GM19025 (cell line): ENCODE measurements around the gene SERHL2.
"Not testable (repeated sequence)": the region's sequence is repeated elsewhere in the genome, so short reads cannot be mapped to it uniquely, and the experiment has no call there.

Experiments used
- ATAC-seq: cut with Tn5 transposase; IDR thresholded peaks from one replicate; pipeline ENCODE4 v1.9.1; 2021; ENCODE audit warnings: mild to moderate bottlenecking, low read depth, moderate library complexity; ENCODE audit not compliant: unreplicated experiment

SERHL2 gene

DNA sequence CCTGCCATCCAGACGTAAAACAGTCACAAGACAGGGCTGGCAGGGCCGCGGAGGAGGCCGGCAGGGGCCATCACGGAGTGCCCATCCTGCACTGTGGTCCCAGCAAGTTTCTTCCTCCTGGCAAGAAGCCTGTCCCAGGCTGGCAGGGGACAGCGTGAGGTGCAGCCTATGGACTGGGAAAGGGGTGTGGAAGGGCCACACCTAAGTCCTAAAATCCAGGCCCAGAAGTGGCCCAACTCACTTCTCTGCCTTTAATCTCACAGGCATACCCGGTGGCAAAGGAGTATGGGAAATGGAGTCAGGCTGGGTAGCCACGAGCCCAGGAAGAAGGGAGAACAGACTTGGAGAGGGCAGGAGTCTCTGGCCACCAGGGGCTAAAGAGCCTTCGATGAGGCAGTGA lies 16.8 kb downstream of the SERHL2 start:
- ATAC-seq = not testable (repeated sequence)

DNA sequence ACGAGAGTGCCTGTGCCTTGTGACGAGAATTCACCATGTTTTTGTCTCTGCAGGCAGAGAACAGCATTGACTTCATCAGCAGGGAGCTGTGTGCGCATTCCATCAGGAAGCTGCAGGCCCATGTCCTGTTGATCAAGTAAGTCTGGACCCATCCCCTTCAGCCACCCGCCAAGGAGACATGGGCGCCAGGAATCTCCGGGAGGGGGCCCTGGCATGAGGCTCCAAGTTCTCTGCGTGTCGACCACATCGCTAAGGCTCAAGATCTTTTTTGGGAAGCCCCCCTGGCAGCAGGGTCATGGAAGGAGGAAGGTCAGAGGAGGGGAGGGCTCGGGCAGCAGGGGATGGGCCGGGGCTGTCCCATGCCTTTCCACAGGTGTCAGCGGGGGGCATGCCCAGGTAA lies 17.3 kb downstream of the SERHL2 start:
- ATAC-seq = not testable (repeated sequence)

DNA sequence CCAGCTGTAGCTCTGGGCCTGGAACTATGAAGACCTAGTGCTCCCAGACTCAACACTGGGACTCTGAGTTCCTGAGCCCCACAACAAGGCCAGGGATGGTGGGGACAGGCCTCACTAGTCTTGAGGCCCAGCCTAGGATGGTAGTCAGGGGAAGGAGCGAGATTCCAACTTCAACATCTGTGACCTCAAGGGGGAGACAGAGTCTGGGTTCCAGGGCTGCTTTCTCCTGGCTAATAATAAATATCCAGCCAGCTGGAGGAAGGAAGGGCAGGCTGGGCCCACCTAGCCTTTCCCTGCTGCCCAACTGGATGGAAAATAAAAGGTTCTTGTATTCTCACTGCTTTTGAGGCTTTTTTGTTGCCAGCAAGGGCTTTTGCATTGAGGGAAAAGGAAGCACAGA lies 20.3 kb downstream of the SERHL2 start:
- ATAC-seq = not testable (repeated sequence)

- ATAC-seq = not testable (repeated sequence)
Measured at GRCh38 chr22:42574468-42574867, 20.7 kb downstream of the SERHL2 start.

- ATAC-seq = not testable (repeated sequence)
Measured at GRCh38 chr22:42575996-42576574, 22.3 kb downstream of the SERHL2 start.

DNA sequence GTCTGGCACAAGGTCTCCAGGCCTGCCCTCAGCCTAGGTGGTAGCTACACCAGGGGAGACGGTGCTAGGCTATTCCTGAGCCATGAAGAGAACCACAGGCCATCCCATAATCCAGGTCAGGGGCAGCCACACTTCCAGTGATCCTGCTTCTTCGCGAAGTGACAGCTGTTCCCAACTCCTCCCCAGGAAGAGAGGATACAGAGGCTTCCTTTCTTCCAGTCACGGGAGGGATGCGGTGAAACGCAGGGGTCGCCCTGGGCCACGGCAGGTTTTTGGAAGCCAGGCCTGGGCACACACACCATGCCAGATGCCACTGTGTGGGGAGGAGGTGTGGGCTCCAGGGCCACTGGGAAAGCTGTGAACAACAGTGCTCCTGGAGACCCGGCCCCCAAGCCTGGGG lies 23.4 kb downstream of the SERHL2 start:
- ATAC-seq = not testable (repeated sequence)

DNA sequence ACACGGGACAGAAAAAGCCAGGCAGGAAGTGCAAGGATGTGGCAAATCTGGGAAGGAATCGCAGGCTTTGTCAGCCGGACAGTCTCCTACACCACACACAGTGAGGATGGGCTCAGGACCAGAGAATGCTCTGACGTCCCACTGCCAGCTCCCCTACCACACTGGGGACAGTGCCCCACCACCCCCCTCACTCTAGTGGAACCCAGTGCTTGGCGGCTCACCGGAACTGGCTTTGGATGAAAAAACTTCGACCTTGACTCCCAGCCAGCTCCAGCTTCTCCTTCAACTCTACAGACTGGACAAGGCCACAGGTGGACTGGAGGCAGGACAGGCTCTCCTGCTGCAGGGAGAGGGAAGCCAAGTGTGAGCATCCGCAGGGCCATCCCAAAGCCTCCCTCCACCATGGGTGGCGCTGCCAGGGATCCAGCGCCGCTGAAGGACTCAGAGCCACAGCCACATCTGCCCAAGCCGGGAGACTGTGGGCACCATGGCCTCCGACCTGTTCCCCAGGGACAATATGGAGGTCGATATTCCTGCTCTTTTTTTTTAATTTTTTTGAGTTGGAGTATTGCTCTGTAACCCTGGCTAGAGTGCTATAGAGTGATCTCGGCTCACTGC lies 24.0 kb downstream of the SERHL2 start:
- no peak for ATAC-seq

DNA sequence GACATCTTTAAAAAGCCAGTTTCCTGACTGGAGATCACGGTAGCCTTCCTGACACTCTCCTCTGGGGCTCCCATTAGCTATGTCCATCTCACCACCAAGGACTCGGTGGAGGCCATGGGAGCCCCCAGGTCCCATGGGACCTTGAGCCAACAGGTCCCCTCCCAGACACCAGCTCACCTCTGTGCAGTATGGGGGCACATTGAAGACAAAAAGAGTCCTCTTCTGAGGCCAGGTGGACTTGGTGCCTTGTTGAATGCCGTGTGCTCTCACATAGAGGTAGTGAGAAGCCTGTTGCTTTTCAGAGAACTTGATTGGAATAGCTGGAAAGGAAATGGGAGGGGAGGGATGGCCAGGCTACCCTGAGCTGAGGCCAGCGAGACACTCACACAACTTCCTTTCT lies 26.3 kb downstream of the SERHL2 start:
- not testable (repeated sequence) for ATAC-seq

DNA sequence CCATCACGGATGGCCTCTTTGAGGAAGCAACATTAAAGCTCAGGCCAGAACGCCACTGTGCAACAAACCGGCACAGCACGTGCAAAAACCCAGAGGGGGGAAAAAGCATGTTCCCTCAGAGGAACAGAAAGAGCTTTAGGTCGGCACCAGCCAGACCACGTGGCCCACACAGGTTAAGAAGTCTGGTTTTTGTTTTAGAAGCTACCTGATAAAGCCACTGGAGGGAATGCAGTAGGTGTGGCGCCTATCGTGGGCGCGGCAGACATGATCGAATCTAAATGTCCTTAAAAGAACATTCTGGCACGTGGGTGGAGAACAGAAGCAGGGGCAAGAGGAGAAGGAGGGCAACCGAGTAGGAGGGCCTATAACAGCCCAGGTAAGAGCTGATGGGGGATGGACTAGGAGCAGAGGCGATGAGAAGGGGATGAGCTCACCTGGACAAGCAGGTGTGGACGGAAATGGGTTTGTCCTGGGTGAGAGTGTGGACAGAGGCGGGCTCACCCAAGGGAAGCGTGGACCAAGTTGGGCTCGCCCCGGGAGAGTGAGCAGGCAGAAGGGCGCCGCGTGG lies 27.5 kb downstream of the SERHL2 start:
- not testable (repeated sequence) for ATAC-seq

- ATAC-seq = no peak
Measured at GRCh38 chr22:42581762-42582716, 28.3 kb downstream of the SERHL2 start.

- ATAC-seq = no peak
Measured at GRCh38 chr22:42582987-42583386, 29.2 kb downstream of the SERHL2 start.

DNA sequence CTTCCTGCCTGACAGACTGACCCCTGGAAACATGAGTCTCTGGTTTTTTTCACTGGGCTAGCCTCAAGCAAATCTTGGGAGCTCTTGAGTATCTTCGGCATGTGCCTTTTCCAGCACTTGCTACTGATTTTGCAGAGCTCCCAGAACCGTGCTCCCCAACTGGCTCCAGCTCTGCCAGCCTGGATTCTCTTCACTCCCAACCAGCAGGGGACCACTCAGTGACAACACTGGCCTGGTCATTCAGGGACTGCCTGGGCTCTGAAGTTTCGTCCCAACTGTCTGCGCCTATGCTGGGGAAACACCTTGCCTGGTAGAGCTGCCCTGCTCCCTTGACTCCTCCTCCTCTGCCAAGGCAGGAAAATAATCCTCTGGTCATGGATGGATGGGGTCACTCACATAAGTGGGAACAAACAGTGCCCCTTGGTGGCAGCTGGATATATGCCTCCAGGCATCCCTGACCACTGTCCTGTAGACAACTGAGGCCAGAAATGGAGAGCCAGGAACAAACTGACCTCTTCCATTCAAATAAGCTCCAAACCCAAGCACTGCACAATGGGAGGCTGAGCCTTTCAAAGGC lies 30.7 kb downstream of the SERHL2 start:
- no peak for ATAC-seq

DNA sequence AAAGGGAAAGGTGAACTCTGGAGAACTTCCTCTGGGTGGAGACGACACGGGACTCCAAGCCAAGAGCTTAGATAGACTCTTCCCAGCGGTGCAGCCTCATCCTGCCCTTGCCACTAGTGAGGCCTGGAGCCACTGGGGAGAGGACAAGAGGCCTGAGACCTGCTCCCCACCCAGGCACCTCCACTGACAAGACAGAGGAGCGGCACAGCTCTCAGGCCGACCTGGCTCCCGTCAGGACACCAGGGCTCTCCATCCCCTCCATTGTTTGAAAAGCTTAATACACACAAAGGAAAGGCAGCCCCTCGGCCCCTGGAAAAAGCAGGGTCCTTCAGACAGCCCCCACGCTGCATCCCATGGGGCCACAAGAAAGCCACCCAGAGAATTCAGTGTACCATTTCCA lies 31.3 kb downstream of the SERHL2 start:
- no peak for ATAC-seq

- no peak for ATAC-seq
Measured at GRCh38 chr22:42586381-42586780, 32.6 kb downstream of the SERHL2 start.

GRCh38 chr22:42587588-42588175 lies 33.9 kb downstream of the SERHL2 start:
- ATAC-seq = no peak

DNA sequence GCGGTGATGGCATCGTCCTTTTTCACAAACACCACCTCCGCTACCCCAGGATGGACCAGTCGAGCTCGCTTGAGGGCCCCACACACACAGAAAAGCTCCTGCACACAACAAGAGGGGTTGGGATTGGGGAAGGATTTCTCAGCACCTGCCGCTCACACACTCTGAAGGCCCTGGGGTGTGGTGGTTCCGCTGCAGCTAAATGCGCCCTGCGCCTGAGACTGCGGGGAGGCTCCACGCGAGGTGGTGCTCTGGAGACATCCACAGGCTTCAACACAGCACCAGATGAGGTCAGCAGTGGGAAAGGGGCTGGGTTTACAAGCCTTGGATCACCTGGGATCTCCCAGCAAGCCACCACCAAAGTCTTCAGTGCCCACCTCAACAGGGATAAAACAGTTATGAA lies 38.2 kb downstream of the SERHL2 start:
- no peak for ATAC-seq

GRCh38 chr22:42595434-42595833 lies 41.7 kb downstream of the SERHL2 start:
- ATAC-seq = no peak

GRCh38 chr22:42596336-42596735 lies 42.6 kb downstream of the SERHL2 start:
- no peak for ATAC-seq

DNA sequence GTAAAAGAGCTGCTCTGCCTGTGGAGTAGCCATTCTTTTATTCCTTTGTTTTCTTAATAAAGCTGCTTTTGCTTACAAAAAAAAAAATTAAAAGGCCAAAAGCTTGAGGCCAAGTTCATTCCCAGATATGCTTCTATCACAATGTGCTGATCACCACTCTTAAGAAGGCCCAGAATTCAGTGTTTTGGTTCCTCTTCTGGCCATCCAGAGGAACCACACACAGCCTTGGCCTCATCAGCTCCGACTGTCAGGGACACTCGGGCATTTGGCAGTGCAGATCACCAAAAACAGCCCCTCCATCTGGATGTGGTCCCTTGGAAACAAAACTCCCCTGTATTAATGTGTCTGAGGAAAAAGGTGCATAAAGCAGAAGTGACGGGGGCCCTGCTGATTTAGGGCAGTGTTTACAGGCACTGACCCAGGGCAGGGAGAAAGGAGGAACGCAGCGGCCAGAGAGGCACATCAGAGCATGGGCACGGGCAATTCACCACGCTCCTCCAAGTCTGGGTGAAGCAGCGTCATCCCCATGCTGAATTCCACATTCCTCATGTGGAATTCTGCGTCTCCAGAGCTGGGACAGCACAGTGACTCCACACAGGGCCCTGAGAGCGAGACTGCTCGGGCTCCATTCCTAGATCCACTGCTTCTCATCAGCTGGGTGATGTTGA lies 43.2 kb downstream of the SERHL2 start:
- ATAC-seq = no peak
